Measurements from ENCODE around the gene METTL16. TPM values are rescaled to one million over a fixed set of nuclear protein-coding genes. Genes with fewer than 3 reads are reported as not detected.
"Not testable (repeated sequence)": the region's sequence is repeated elsewhere in the genome, so short reads cannot be mapped to it uniquely, and the experiment has no call there.

Gene METTL16
- total and polyA plus RNA-seq, 7 donors, result 11.2 to 33.0 (median 23.5) TPM

GRCh38 chr17:2542056-2542455, 30.4 kb upstream of the METTL16 start:
- ATAC-seq (no peak), DNase-seq (no peak)
- no peaks in the 10 kb centered on the region for H3K27me3 ChIP-seq (ENCODE audit: insufficient read depth in 3 of 3, low read length in 2 of 3)
- WGBS, 3 donors, result 87 to 89% (median 87%) methylated on average over 4 of the region's 4 CpGs
- H3K9me3 ChIP-seq, result no peaks in the 10 kb centered on the region
- H3K4me3 ChIP-seq, result no peak overlapping the region
- TF ChIP-seq CTCF (IDR thresholded peaks at IDR 0.05), result no peak
- no peaks in the 10 kb centered on the region for H3K4me1 ChIP-seq
- intact Hi-C loops (cut with DNase I), result no loop called here
- H3K27ac ChIP-seq, result no peak overlapping the region
- no peaks in the 10 kb centered on the region for H3K36me3 ChIP-seq (ENCODE audit: insufficient read depth in 1 of 2, low read depth in 1 of 2)

GRCh38 chr17:2537579-2537978, 25.9 kb upstream of the METTL16 start:
- ATAC-seq, result not testable (repeated sequence)

GRCh38 chr17:2532146-2532720, 20.5 kb upstream of the METTL16 start:
- DNase-seq (no peak), ATAC-seq (no peak)
- no peaks in the 10 kb centered on the region for H3K27me3 ChIP-seq (ENCODE audit: insufficient read depth in 3 of 3, low read length in 2 of 3)
- no peak overlapping the region for H3K27ac ChIP-seq
- no peak overlapping the region for H3K4me3 ChIP-seq
- no peak for TF ChIP-seq CTCF (IDR thresholded peaks at IDR 0.05)
- H3K4me1 ChIP-seq, result no peaks in the 10 kb centered on the region
- H3K9me3 ChIP-seq, result no peaks in the 10 kb centered on the region
- WGBS, 3 donors, result 90 to 93% (median 92%) methylated on average over 20 to 37 of the region's 37 CpGs
- no peaks in the 10 kb centered on the region for H3K36me3 ChIP-seq (ENCODE audit: insufficient read depth in 1 of 2, low read depth in 1 of 2)
- intact Hi-C loops (cut with DNase I), result no loop called here

More at GRCh38 chr17:2537579-2537978, 25.9 kb upstream of the METTL16 start:
- DNase-seq; intact Hi-C loops (cut with DNase I); H3K27me3 ChIP-seq (ENCODE audit: insufficient read depth in 3 of 3, low read length in 2 of 3); H3K27ac ChIP-seq; H3K4me3 ChIP-seq; H3K36me3 ChIP-seq (ENCODE audit: insufficient read depth in 1 of 2, low read depth in 1 of 2); H3K9me3 ChIP-seq; H3K4me1 ChIP-seq: not testable (repeated sequence)
- WGBS, 3 donors, result 32 to 59% (median 46%) methylated on average over 5 of the region's 5 CpGs

- WGBS, 3 donors, result 73 to 81% (median 78%) methylated on average over 9 of the region's 9 CpGs
- H3K27ac ChIP-seq; H3K4me3 ChIP-seq; H3K36me3 ChIP-seq (ENCODE audit: insufficient read depth in 1 of 2, low read depth in 1 of 2); DNase-seq; intact Hi-C loops (cut with DNase I); ATAC-seq; H3K9me3 ChIP-seq; H3K4me1 ChIP-seq; H3K27me3 ChIP-seq (ENCODE audit: insufficient read depth in 3 of 3, low read length in 2 of 3): not testable (repeated sequence)
Observed at GRCh38 chr17:2531243-2531954, 19.7 kb upstream of the METTL16 start.

- H3K4me3 ChIP-seq; ATAC-seq; intact Hi-C loops (cut with DNase I); DNase-seq; H3K27ac ChIP-seq; H3K27me3 ChIP-seq (ENCODE audit: insufficient read depth in 3 of 3, low read length in 2 of 3); H3K4me1 ChIP-seq; H3K9me3 ChIP-seq; H3K36me3 ChIP-seq (ENCODE audit: insufficient read depth in 1 of 2, low read depth in 1 of 2): not testable (repeated sequence)
- 88 to 93% (median 92%) methylated on average over 15 of the region's 15 CpGs for WGBS, 3 donors
Observed at GRCh38 chr17:2521775-2522410, 10.2 kb upstream of the METTL16 start.

- H3K36me3 ChIP-seq (ENCODE audit: insufficient read depth in 1 of 2, low read depth in 1 of 2), result no peaks in the 10 kb centered on the region
Observed at GRCh38 chr17:2521257-2521656, 9.6 kb upstream of the METTL16 start.

More at GRCh38 chr17:2521257-2521656, 9.6 kb upstream of the METTL16 start:
- Histone ChIP-seq H3K4me3 (no peak overlapping the region), H3K27ac (no peak overlapping the region), H3K4me1 (no peaks in the 10 kb centered on the region), H3K9me3 (no peaks in the 10 kb centered on the region), H3K27me3 (ENCODE audit: insufficient read depth in 3 of 3, low read length in 2 of 3) (no peaks in the 10 kb centered on the region)
- no peak for TF ChIP-seq CTCF (IDR thresholded peaks at IDR 0.05)
- DNase-seq, result no peak
- WGBS, 3 donors, result 84 to 91% (median 85%) methylated on average over 5 of the region's 5 CpGs
- ATAC-seq, result no peak
- intact Hi-C loops (cut with DNase I), result no loop called here

Data from psoas muscle (tissue), 8 donors.